ENCODE data around the gene GREB1L. TPM values are rescaled to one million over a fixed set of nuclear protein-coding genes. Genes with fewer than 3 reads are reported as not detected.

Gene GREB1L
- total and polyA plus RNA-seq, 10 of the 15 experiments (the other 5 are each of a cell fraction or from before 2014, with no cell fraction given): under 0.01 to 0.11 (median 0.03) TPM; not detected in 1

GRCh38 chr18:21452796-21453510 lies 210.9 kb downstream of the GREB1L start:
- Histone ChIP-seq H3K4me2 (ENCODE audit: control insufficient read depth, insufficient read depth) (no peak overlapping the region), H3K9ac (ENCODE audit: control insufficient read depth, insufficient read depth, low read length) (no peak overlapping the region), H2AFZ (ENCODE audit: control insufficient read depth, low read depth, low read length) (no peak overlapping the region; the same call in 1 of the 2 replicates), H3K79me2 (ENCODE audit: control insufficient read depth, insufficient read depth, low read length) (no peaks in the 10 kb centered on the region), H3K36me3 (ENCODE audit: control insufficient read depth in 2 of 2, insufficient read depth in 2 of 2, low read length in 1 of 2) (no peaks in the 10 kb centered on the region), H3K27ac (ENCODE audit: control insufficient read depth, insufficient read depth) (no peak overlapping the region), H3K4me1 (ENCODE audit: control insufficient read depth, insufficient read depth, low read length) (no peaks in the 10 kb centered on the region), H3K9me3 (replicated peaks; ENCODE audit: control insufficient read depth, insufficient read depth, low read length) (no peaks in the 10 kb centered on the region), H4K20me1 (ENCODE audit: control insufficient read depth, insufficient read depth) (no peaks in the 10 kb centered on the region), H3K27me3 (replicated peaks in 1 of 2; ENCODE audit: control insufficient read depth in 2 of 2, insufficient read depth in 2 of 2, low read length in 1 of 2) (no peaks in the 10 kb centered on the region; a peak in 1 of 4 replicates), H3K4me3 (no peak overlapping the region)
- no peak for FAIRE-seq
- 78% methylated on average over 4 of the region's 4 CpGs for WGBS (ENCODE audit: insufficient coverage, insufficient replicate concordance, low lambda C conversion rate, missing lambda C conversion rate)
- POLR2A ChIA-PET: no interaction called here
- RAD21 ChIA-PET (ENCODE audit: unreplicated experiment): no interaction called here
- in situ Hi-C loops (cut with MboI) (no loop called here), intact Hi-C loops (cut with micrococcal nuclease; ENCODE audit: unreplicated experiment) (no loop called here)
- BruUV-seq (replicated peaks): no TSS peak
- no peak for ATAC-seq
- TF ChIP-seq BACH1 (IDR thresholded peaks at IDR 0.05; ENCODE audit: borderline replicate concordance) (no peak), NR2C1 (IDR thresholded peaks at IDR 0.05) (no peak), SMC3 (IDR thresholded peaks at IDR 0.05; ENCODE audit: borderline replicate concordance, low read length) (no peak), ZNF592 (IDR thresholded peaks at IDR 0.05) (no peak), STAT3 (IDR thresholded peaks at IDR 0.05; ENCODE audit: low read depth, low read length) (no peak), NR2F1 (conservative IDR thresholded peaks at IDR 0.05) (no peak), YY1 (IDR thresholded peaks at IDR 0.05; ENCODE audit: low read depth, low read length) (no peak), PBX3 (IDR thresholded peaks at IDR 0.05; ENCODE audit: insufficient replicate concordance, low read depth, low read length) (no peak)
- SMC1A ChIA-PET (ENCODE audit: uncharacterized antibody, unreplicated experiment): interaction anchor here (0.6 kb wide), 1 partner anchor 8 kb away, joined by 3 read pairs; no protein-coding TSS in a partner anchor
- CTCF ChIA-PET: interaction anchor here (1.0 kb wide), 1 partner anchor 274 kb away, joined by 3 read pairs; no protein-coding TSS in a partner anchor
- DNase-seq (ENCODE audit: low read depth, low spot score): no peak

Measured in GM12878 (cell line).